H1 (cell line): ENCODE data around the gene CADPS. TPM values are rescaled to one million over a fixed set of nuclear protein-coding genes. Genes with fewer than 3 reads are reported as not detected.

Experiments
- CTCF ChIA-PET: fragments of 300-600 bp; sonication (Branson Sonifier 250); formaldehyde crosslinking; loops from one replicate; lab custom pipeline; 2021; ENCODE audit not compliant: partially characterized antibody; lab: Charles Lee
- POLR2A ChIA-PET: fragments of 300-600 bp; sonication (Branson Sonifier 250); formaldehyde crosslinking; loops from one replicate; lab custom pipeline; 2021; ENCODE audit warnings: inconsistent platforms; ENCODE audit not compliant: partially characterized antibody; lab: Charles Lee
- DNase-seq, 2 experiments: peaks; one replicate each; pipeline versions ENCODE4 v3.0.0 to v3.0.0-alpha.2; 2010 to 2022; ENCODE audit warnings: low spot score in 2 of 2, low read depth in 1 of 2, mixed read lengths in 1 of 2
- FAIRE-seq: peaks from 2 replicates; lab custom pipeline; 2011; peaks lifted over from hg19 to GRCh38; lab: Jason Lieb, UNC
- H2AFZ ChIP-seq: 2 replicates; pipeline ENCODE4 v1.8.1; 2012; ENCODE audit warnings: low read length, inconsistent platforms
- H2AK5ac ChIP-seq: 2 replicates; pipeline ENCODE4 v1.6.1; 2013; ENCODE audit warnings: low read depth, low read length
- H2BK120ac ChIP-seq: replicated peaks from 2 replicates; pipeline ENCODE3; 2013; ENCODE audit warnings: low read depth, low read length, inconsistent platforms
- H2BK12ac ChIP-seq: 2 replicates; pipeline ENCODE4 v1.6.1; 2013; ENCODE audit warnings: low read depth, low read length
- H2BK15ac ChIP-seq: 2 replicates; pipeline ENCODE4 v1.6.1; 2013; ENCODE audit warnings: low read length
- H2BK20ac ChIP-seq: 2 replicates; pipeline ENCODE4 v1.6.1; 2013; ENCODE audit warnings: low read length
- H2BK5ac ChIP-seq: 2 replicates; pipeline ENCODE4 v1.6.1; 2013; ENCODE audit warnings: low read depth, low read length
- H3K14ac ChIP-seq: 2 replicates; pipeline ENCODE4 v1.6.1; 2013; ENCODE audit warnings: inconsistent platforms; ENCODE audit not compliant: insufficient read length
- H3K18ac ChIP-seq: 2 replicates; pipeline ENCODE4 v1.6.1; 2013; ENCODE audit warnings: low read length; ENCODE audit errors: extremely low read depth
- H3K23ac ChIP-seq: 2 replicates; pipeline ENCODE4 v1.6.1; 2013; ENCODE audit warnings: inconsistent platforms; ENCODE audit not compliant: insufficient read length
- H3K23me2 ChIP-seq: 2 replicates; pipeline ENCODE4 v1.6.1; 2013; ENCODE audit warnings: low read depth, low read length
- H3K27ac ChIP-seq: 2 replicates; pipeline ENCODE4 v1.6.1; 2011; ENCODE audit warnings: low read depth, low read length, inconsistent platforms
- H3K27me3 ChIP-seq, 4 experiments: replicated peaks in 1 of 4; 1 replicate in 1 of 4; 2 replicates in 3 of 4; pipeline versions ENCODE4 v1.6.1 to v1.8.1; 2011 to 2013; ENCODE audit warnings: low read length in 3 of 4, mild to moderate bottlenecking in 3 of 4, inconsistent platforms in 2 of 4, mixed read lengths in 2 of 4, moderate library complexity in 1 of 4; ENCODE audit not compliant: control insufficient read depth in 3 of 4, insufficient read depth in 3 of 4; ENCODE audit errors: extremely low read depth in 1 of 4
- H3K36me3 ChIP-seq, 4 experiments: 2 replicates each; pipeline versions ENCODE4 v1.6.1 to v1.8.1; 2011 to 2013; ENCODE audit warnings: mild to moderate bottlenecking in 4 of 4, low read length in 3 of 4, moderate library complexity in 2 of 4, control low read depth in 1 of 4, inconsistent platforms in 1 of 4; ENCODE audit not compliant: insufficient read depth in 4 of 4, control insufficient read depth in 2 of 4
- H3K4ac ChIP-seq: replicated peaks from 2 replicates; pipeline ENCODE3; 2013; ENCODE audit warnings: low read length, low read depth, mixed read lengths, inconsistent platforms; ENCODE audit not compliant: insufficient read length
- H3K4me1 ChIP-seq, 4 experiments: replicated peaks in 1 of 4; 1 replicate in 1 of 4; 2 replicates in 3 of 4; pipeline versions ENCODE4 v1.6.1 to v1.8.1; 2011 to 2013; ENCODE audit warnings: low read length in 3 of 4, inconsistent platforms in 2 of 4, mixed read lengths in 1 of 4; ENCODE audit not compliant: insufficient read depth in 4 of 4, control insufficient read depth in 3 of 4
- H3K4me2 ChIP-seq, 2 experiments: 2 replicates each; pipeline versions ENCODE4 v1.6.1 to v1.8.1; 2011 to 2013; ENCODE audit warnings: low read depth in 2 of 2, low read length in 2 of 2, control low read depth in 1 of 2, inconsistent platforms in 1 of 2, mild to moderate bottlenecking in 1 of 2; ENCODE audit not compliant: insufficient read depth in 1 of 2
- H3K4me3 ChIP-seq, 4 experiments: fragments of 200-600, 300-600 bp in 1 of 4; sonication (generic), shearing (Covaris generic), sonication (Bioruptor Twin) in 1 of 4; 2 replicates each; pipeline versions ENCODE4 v1.5.1 to v1.8.1; 2011 to 2016; ENCODE audit warnings: low read length in 4 of 4, low read depth in 3 of 4, control low read depth in 2 of 4, inconsistent platforms in 2 of 4, mild to moderate bottlenecking in 2 of 4, mixed read lengths in 1 of 4, moderate library complexity in 1 of 4; ENCODE audit not compliant: insufficient read depth in 2 of 4; ENCODE audit errors: extremely low read depth in 1 of 4
- H3K56ac ChIP-seq: replicated peaks from 2 replicates; pipeline ENCODE3; 2013; ENCODE audit warnings: low read depth, mild to moderate bottlenecking, mixed read lengths, low read length, inconsistent platforms; ENCODE audit not compliant: insufficient read length
- H3K79me1 ChIP-seq: 2 replicates; pipeline ENCODE4 v1.6.1; 2013; ENCODE audit warnings: low read depth, low read length, control low read depth
- H3K79me2 ChIP-seq, 2 experiments: 2 replicates each; pipeline versions ENCODE4 v1.6.1 to v1.8.1; 2012 to 2013; ENCODE audit warnings: low read length in 2 of 2, mild to moderate bottlenecking in 2 of 2, inconsistent platforms in 1 of 2; ENCODE audit not compliant: insufficient read depth in 2 of 2, control insufficient read depth in 1 of 2
- H3K9ac ChIP-seq, 4 experiments: replicated peaks in 1 of 4; 1 replicate in 1 of 4; 2 replicates in 3 of 4; pipeline versions ENCODE4 v1.6.1 to v1.8.1; 2011 to 2013; ENCODE audit warnings: low read depth in 3 of 4, low read length in 3 of 4, control low read depth in 2 of 4, mild to moderate bottlenecking in 2 of 4, moderate library complexity in 2 of 4, inconsistent platforms in 1 of 4; ENCODE audit errors: extremely low read depth in 1 of 4
- H3K9me3 ChIP-seq, 2 experiments: 2 replicates each; pipeline versions ENCODE4 v1.6.1 to v1.8.1; 2012 to 2013; ENCODE audit warnings: mild to moderate bottlenecking in 2 of 2, moderate library complexity in 2 of 2, control low read depth in 1 of 2, inconsistent platforms in 1 of 2, low read depth in 1 of 2, low read length in 1 of 2, mixed read lengths in 1 of 2; ENCODE audit not compliant: insufficient read depth in 2 of 2
- H4K20me1 ChIP-seq, 2 experiments: replicated peaks in 1 of 2; 2 replicates each; pipeline versions ENCODE3 to v1.8.1; 2011 to 2013; ENCODE audit warnings: inconsistent platforms in 2 of 2, low read length in 2 of 2, mild to moderate bottlenecking in 1 of 2; ENCODE audit not compliant: insufficient read depth in 2 of 2, control insufficient read depth in 1 of 2
- H4K5ac ChIP-seq: 2 replicates; pipeline ENCODE4 v1.6.1; 2013; ENCODE audit warnings: low read length, low read depth, mixed read lengths, inconsistent platforms; ENCODE audit not compliant: insufficient read length
- H4K8ac ChIP-seq: 2 replicates; pipeline ENCODE4 v1.8.0; 2013; ENCODE audit warnings: mild to moderate bottlenecking, moderate library complexity, low read length, inconsistent platforms; ENCODE audit not compliant: insufficient read depth; ENCODE audit errors: extremely low read depth
- H4K91ac ChIP-seq: replicated peaks from 2 replicates; pipeline ENCODE3; 2013; ENCODE audit warnings: low read length, mixed read lengths, inconsistent platforms; ENCODE audit not compliant: insufficient read length
- EZH2 ChIP-seq: fragments of 200-600 bp; sonication (generic); IDR thresholded peaks from 2 replicates; pipeline ENCODE4 v1.7.1; 2012; ENCODE audit warnings: low read depth, mild to moderate bottlenecking, moderate library complexity, low read length, inconsistent platforms; ENCODE audit not compliant: severe bottlenecking
- GTF2F1 ChIP-seq: IDR thresholded peaks from 2 replicates; pipeline ENCODE4 v1.6.1; 2012; ENCODE audit warnings: low read depth, low read length, improper control_type of control experiment, borderline replicate concordance
- PHF8 ChIP-seq: fragments of 200-600 bp; sonication (generic); conservative IDR thresholded peaks from 2 replicates; pipeline ENCODE4 v1.7.1; 2012; ENCODE audit warnings: low read depth, mild to moderate bottlenecking, inconsistent platforms, low read length, moderate library complexity
- POLR2A ChIP-seq, 2 experiments: IDR thresholded peaks; 1 replicate in 1 of 2; 2 replicates in 1 of 2; pipeline ENCODE4 v1.6.1; 2011; ENCODE audit warnings: low read depth in 2 of 2, low read length in 2 of 2, mild to moderate bottlenecking in 2 of 2; ENCODE audit errors: control extremely low read depth in 1 of 2
- TEAD4 ChIP-seq: IDR thresholded peaks from 2 replicates; pipeline ENCODE4 v1.6.1; 2012; ENCODE audit warnings: low read depth, low read length, inconsistent platforms, mixed read lengths
- WGBS, 2 experiments: shearing (Covaris generic) in 1 of 2; methylation state at CpG; one replicate each; pipeline versions ENCODE4 v1.1.6 to v1.1.7; 2013 to 2015; ENCODE audit warnings: low lambda C conversion rate in 2 of 2, mixed read lengths in 2 of 2, inconsistent platforms in 1 of 2, low coverage in 1 of 2, missing lambda C conversion rate in 1 of 2; ENCODE audit not compliant: insufficient replicate concordance in 2 of 2, insufficient coverage in 1 of 2, insufficient read length in 1 of 2; ENCODE audit errors: extremely low coverage in 1 of 2, missing lambda C conversion rate in 1 of 2; 5-methylcytosine and 5-hydroxymethylcytosine counted together
- polyA plus RNA-seq, 7 experiments: library from polyadenylated mRNA; depleted of rRNA in 3 of 7; stranded (reverse) in 5 of 7; unstranded in 2 of 7; fragments of >200 nt in 5 of 7; fragments of 200-250 nt in 2 of 7; gene quantifications; 1 replicate in 5 of 7; 2 replicates in 1 of 7; 4 replicates in 1 of 7; pipeline versions ENCODE4 v1.2.1 to v1.2.3, GENCODE V29; 2011 to 2013; ENCODE audit warnings: missing spikeins in 2 of 7, mixed read lengths in 2 of 7
- total RNA-seq: library from RNA; stranded (reverse); fragmentation: NEBNext Ultra II Directional; extraction: Animal tissue kit (Norgen Biotek cat#: 25700); gene quantifications from 2 replicates; pipeline ENCODE4 v1.2.1, GENCODE V29; 2021

Gene CADPS
- total and polyA plus RNA-seq, 2 of the 8 experiments (the other 6 are each of a cell fraction or from before 2014, with no cell fraction given): 7.1 to 10.2 TPM

DNA sequence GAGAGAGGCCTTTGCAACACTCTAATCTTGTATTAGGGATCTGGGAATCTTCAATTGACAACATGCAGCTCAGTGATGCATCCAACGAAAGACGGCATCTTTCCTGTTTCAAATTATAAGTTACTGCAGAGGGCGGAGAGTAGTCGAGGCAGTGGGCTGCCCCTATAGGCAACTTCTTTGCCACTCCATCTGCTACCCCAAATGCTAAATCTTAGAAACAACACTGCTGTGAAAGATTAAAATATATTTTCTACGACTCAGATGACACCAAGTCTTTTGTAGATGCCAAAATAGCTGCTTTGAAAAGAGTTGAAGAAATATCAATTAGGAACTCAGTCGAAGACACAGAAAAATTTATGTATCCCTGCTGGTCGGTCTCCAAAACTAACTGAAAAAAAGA, 340.9 kb downstream of the CADPS start:
- 88% methylated on average over 7 of the region's 7 CpGs; no CpG with 5 or more reads in 1 of the 2 experiments for WGBS, 2 experiments
- H4K91ac ChIP-seq: no peak overlapping the region
- H3K18ac ChIP-seq: no peak overlapping the region
- no peak overlapping the region for H3K56ac ChIP-seq
- ChIA-PET CTCF (interaction anchor here (4.5 kb wide), 1 partner anchor 19 kb away, joined by 11 read pairs; no protein-coding TSS in a partner anchor), POLR2A (no interaction called here)
- H3K23me2 ChIP-seq: no peaks in the 10 kb centered on the region
- no peaks in the 10 kb centered on the region for H3K79me2 ChIP-seq
- no peak overlapping the region for H3K4me3 ChIP-seq
- H4K20me1 ChIP-seq: no peaks in the 10 kb centered on the region
- no peak overlapping the region for H2BK5ac ChIP-seq
- H3K4me2 ChIP-seq: no peak overlapping the region
- H3K23ac ChIP-seq: no peak overlapping the region
- H2AFZ ChIP-seq: no peak overlapping the region
- no peak for DNase-seq
- no peak overlapping the region for H2BK12ac ChIP-seq
- no peak overlapping the region for H3K27ac ChIP-seq
- H2BK15ac ChIP-seq: no peak overlapping the region
- no peak overlapping the region for H4K8ac ChIP-seq
- H3K4ac ChIP-seq: no peak overlapping the region
- no peaks in the 10 kb centered on the region for H3K9me3 ChIP-seq
- no peak overlapping the region for H3K14ac ChIP-seq
- no peak for FAIRE-seq
- H3K36me3 ChIP-seq: no peaks in the 10 kb centered on the region
- no peak overlapping the region for H3K9ac ChIP-seq
- H2AK5ac ChIP-seq: no peak overlapping the region
- peaks cover 6 to 11% (median 9%) of the 10 kb centered on the region in 4 experiments; a peak in 6 of 7 replicates for H3K4me1 ChIP-seq
- H4K5ac ChIP-seq: no peak overlapping the region
- no peaks in the 10 kb centered on the region for H3K79me1 ChIP-seq
- H2BK20ac ChIP-seq: no peak overlapping the region
- H3K27me3 ChIP-seq: no peaks in the 10 kb centered on the region
- no peak overlapping the region for H2BK120ac ChIP-seq
- TF ChIP-seq POLR2A (IDR thresholded peaks at IDR 0.05; ENCODE audit: control extremely low read depth in 1 of 2, low read depth in 2 of 2, low read length in 2 of 2) (no peak), EZH2 (no peak), GTF2F1 (no peak), TEAD4 (no peak), PHF8 (no peak)
